Measurements from ENCODE around the gene SERPINE1. TPM values are rescaled to one million over a fixed set of nuclear protein-coding genes. Genes with fewer than 3 reads are reported as not detected.

SERPINE1 gene
- total and polyA plus RNA-seq, 3 experiments from 2014 or later = 0.31 to 0.44 TPM; not detected in 1

DNA sequence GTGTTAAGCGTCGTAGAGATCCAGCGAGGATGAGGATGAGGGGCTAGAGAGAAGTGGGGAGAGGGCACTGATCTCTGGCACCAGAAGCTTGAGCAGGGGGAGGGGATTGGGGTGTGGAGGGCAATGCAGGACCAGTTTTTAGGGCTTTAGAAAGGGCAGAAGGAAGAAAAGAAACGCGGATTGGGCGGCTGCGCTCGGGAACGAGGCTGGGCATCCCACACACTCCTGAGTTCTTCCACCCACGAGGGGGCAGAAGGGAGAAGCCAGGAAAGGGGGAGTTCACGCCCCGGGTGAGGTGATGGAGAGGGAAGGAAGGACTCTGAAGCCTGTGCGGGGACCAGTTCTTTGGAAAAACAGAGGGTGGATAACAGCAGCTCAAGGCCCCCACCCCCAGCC lies 44.5 kb downstream of the SERPINE1 start:
- Mint-ChIP-seq H3K4me3 (peak overlapping the region in 5 of 7 donors; percentile 15 to 57 (median 37)), H3K27ac (peak overlapping the region in 1 of 8 donors; percentile 41), H3K4me1 (peaks cover 41 to 66% (median 41%) of the 10 kb centered on the region in 3 donors), H3K36me3 (no peaks in the 10 kb centered on the region), H3K9me3 (peaks cover 0 to 3% (median 0%) of the 10 kb centered on the region in 5 donors), H3K27me3 (peaks cover 85 to 87% of the 10 kb centered on the region in 2 donors)
- Histone ChIP-seq H3K27ac (ENCODE audit: low read depth, low read length) (no peak overlapping the region), H3K4me1 (ENCODE audit: insufficient read depth, low read length) (peaks cover 57% of the 10 kb centered on the region), H3K9me3 (ENCODE audit: low read length) (no peaks in the 10 kb centered on the region), H3K4me3 (ENCODE audit: low read length) (no peak overlapping the region), H3K27me3 (ENCODE audit: insufficient read depth, low read length, poor library complexity, severe bottlenecking) (peaks cover 95% of the 10 kb centered on the region), H3K36me3 (ENCODE audit: insufficient read depth, low read length) (no peaks in the 10 kb centered on the region)
- DNase-seq = no peak
- POLR2A ChIA-PET = no interaction called here
- CTCF ChIA-PET = interaction anchor here (0.8 to 3.1 kb wide), 8 partner anchors 11 to 111 kb away, joined by 3 to 38 read pairs (median 4); no protein-coding TSS in a partner anchor

DNA sequence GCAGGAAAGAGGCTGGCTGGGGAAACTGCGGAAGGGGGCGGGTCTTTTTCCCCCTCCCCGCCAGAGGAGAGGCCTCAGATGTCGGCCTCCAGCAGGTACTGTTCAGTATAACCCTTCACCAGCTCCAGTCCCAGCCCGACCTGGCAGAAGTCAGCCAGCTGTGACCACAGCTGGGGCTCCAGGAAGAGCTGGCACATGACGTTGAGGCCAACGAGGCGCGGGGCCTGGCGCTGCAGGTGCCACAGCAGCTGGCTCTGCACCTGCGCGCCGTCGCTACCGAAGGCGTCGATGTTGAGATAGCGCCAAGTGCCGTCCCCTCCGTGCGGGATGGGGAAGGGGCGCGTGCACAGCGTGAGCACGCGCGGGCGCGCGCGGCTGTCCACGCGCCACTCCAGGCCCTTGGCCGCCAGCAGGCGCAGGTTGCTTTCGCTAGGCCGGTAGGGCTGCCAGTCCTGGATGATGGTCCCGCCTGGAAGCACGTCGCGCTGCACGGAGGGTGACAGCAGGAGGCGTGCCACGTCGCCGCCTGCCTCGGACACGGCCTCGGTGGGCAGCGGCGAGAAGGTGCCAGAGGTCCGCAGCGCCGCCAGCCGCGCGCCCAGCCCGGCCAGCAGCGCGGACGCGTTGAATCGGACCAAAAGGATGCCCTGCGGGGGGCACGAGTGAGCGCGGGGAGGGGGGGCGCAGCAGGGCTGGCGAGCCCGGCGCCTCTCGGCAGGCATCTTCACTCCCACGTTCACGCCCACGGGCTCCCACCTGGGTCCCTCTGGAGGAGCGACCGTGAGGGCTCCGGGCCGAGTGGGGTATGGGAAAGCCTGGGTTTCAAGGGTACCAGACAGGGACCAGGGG lies 45.3 kb downstream of the SERPINE1 start:
- H3K36me3 Mint-ChIP-seq = no peaks in the 10 kb centered on the region
- no peak overlapping the region for H3K27ac ChIP-seq (ENCODE audit: low read depth, low read length)
- peak overlapping the region in 4 of 7 donors; percentile 15 to 57 (median 46) for H3K4me3 Mint-ChIP-seq
- peaks cover 0 to 3% (median 0%) of the 10 kb centered on the region in 5 donors for H3K9me3 Mint-ChIP-seq
- peaks cover 57% of the 10 kb centered on the region for H3K4me1 ChIP-seq (ENCODE audit: insufficient read depth, low read length)
- no peak overlapping the region for H3K27ac Mint-ChIP-seq
- H3K9me3 ChIP-seq (ENCODE audit: low read length) = no peaks in the 10 kb centered on the region
- no peak overlapping the region for H3K4me3 ChIP-seq (ENCODE audit: low read length)
- H3K4me1 Mint-ChIP-seq = peaks cover 38 to 61% (median 41%) of the 10 kb centered on the region in 3 donors
- ChIA-PET CTCF (interaction anchor here (0.8 to 3.1 kb wide), 5 partner anchors 18 to 111 kb away, joined by 3 to 38 read pairs (median 5); no protein-coding TSS in a partner anchor), POLR2A (interaction anchor here (0.6 kb wide), 1 partner anchor 14 kb away, joined by 9 read pairs; no protein-coding TSS in a partner anchor)
- H3K27me3 Mint-ChIP-seq = peaks cover 86 to 90% of the 10 kb centered on the region in 2 donors
- no peaks in the 10 kb centered on the region for H3K36me3 ChIP-seq (ENCODE audit: insufficient read depth, low read length)
- DNase-seq = no peak
- H3K27me3 ChIP-seq (ENCODE audit: insufficient read depth, low read length, poor library complexity, severe bottlenecking) = peaks cover 97% of the 10 kb centered on the region

GRCh38 chr7:101172854-101173751 lies 46.2 kb downstream of the SERPINE1 start:
- ChIA-PET POLR2A (interaction anchor here (0.6 to 1.0 kb wide), 2 partner anchors 9 to 13 kb away, joined by 5 to 9 read pairs; no protein-coding TSS in a partner anchor), CTCF (interaction anchor here (1.0 to 2.9 kb wide), 6 partner anchors 10 to 44 kb away, joined by 3 to 14 read pairs (median 4); partner anchors contain the start of genes PLOD3 and ZNHIT1)
- peaks cover 36 to 58% (median 41%) of the 10 kb centered on the region in 3 donors for H3K4me1 Mint-ChIP-seq
- Histone ChIP-seq H3K27me3 (ENCODE audit: insufficient read depth, low read length, poor library complexity, severe bottlenecking) (peaks cover 97% of the 10 kb centered on the region), H3K4me1 (ENCODE audit: insufficient read depth, low read length) (peaks cover 57% of the 10 kb centered on the region), H3K9me3 (ENCODE audit: low read length) (no peaks in the 10 kb centered on the region), H3K36me3 (ENCODE audit: insufficient read depth, low read length) (no peaks in the 10 kb centered on the region), H3K4me3 (ENCODE audit: low read length) (no peak overlapping the region), H3K27ac (ENCODE audit: low read depth, low read length) (no peak overlapping the region)
- H3K36me3 Mint-ChIP-seq = no peaks in the 10 kb centered on the region
- no peak for DNase-seq
- H3K9me3 Mint-ChIP-seq = peaks cover 0 to 3% (median 0%) of the 10 kb centered on the region in 5 donors
- H3K27ac Mint-ChIP-seq = no peak overlapping the region
- peaks cover 86 to 90% of the 10 kb centered on the region in 2 donors for H3K27me3 Mint-ChIP-seq
- H3K4me3 Mint-ChIP-seq = peak overlapping the region in 5 of 7 donors; percentile 23 to 82 (median 44)

DNA sequence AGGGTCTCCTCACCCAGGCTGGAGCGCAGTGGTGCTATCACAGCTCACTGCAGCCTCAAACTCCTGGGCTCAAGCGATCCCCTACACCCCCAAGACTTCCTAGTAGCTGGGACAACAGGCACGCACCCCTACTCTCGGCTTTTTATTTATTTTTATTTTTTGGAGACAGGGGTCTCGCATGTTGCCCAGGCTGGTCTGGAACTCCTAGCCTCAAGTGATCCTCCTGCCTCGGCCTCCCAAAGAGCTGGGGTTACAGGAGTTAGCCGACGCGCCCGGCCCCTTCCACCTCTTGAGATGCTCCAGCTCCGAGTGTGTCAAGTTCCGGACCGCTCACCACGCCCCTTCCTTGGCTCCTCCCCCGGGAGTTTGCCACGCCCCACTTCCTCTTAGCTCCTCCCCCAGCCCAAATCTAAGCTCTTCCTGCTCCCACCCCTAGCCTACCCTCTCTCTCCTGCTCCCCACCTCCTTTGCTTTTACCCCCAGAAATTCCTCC lies 46.9 kb downstream of the SERPINE1 start:
- Mint-ChIP-seq H3K4me3 (peak overlapping the region in 6 of 7 donors; percentile 63 to 86 (median 72)), H3K9me3 (peaks cover 0 to 3% (median 0%) of the 10 kb centered on the region in 5 donors), H3K27me3 (peaks cover 84 to 88% of the 10 kb centered on the region in 2 donors), H3K27ac (peak overlapping the region in 2 of 8 donors; percentile 24 to 42), H3K36me3 (no peaks in the 10 kb centered on the region), H3K4me1 (peaks cover 34 to 53% (median 37%) of the 10 kb centered on the region in 3 donors)
- no peak overlapping the region for H3K27ac ChIP-seq (ENCODE audit: low read depth, low read length)
- CTCF ChIA-PET = interaction anchor here (1.0 to 2.9 kb wide), 7 partner anchors 10 to 44 kb away, joined by 3 to 14 read pairs (median 4); partner anchors contain the start of genes PLOD3 and ZNHIT1
- POLR2A ChIA-PET = interaction anchor here (1.0 kb wide), 1 partner anchor 9 kb away, joined by 5 read pairs; no protein-coding TSS in a partner anchor
- peaks cover 93% of the 10 kb centered on the region for H3K27me3 ChIP-seq (ENCODE audit: insufficient read depth, low read length, poor library complexity, severe bottlenecking)
- H3K36me3 ChIP-seq (ENCODE audit: insufficient read depth, low read length) = no peaks in the 10 kb centered on the region
- peak; percentile 37 to 71 (median 60) for DNase-seq
- no peak overlapping the region for H3K4me3 ChIP-seq (ENCODE audit: low read length)
- no peaks in the 10 kb centered on the region for H3K9me3 ChIP-seq (ENCODE audit: low read length)
- H3K4me1 ChIP-seq (ENCODE audit: insufficient read depth, low read length) = peaks cover 57% of the 10 kb centered on the region

- Histone ChIP-seq H3K4me3 (ENCODE audit: low read length) (no peak overlapping the region), H3K4me1 (ENCODE audit: insufficient read depth, low read length) (peaks cover 53% of the 10 kb centered on the region), H3K27me3 (ENCODE audit: insufficient read depth, low read length, poor library complexity, severe bottlenecking) (peaks cover 90% of the 10 kb centered on the region), H3K36me3 (ENCODE audit: insufficient read depth, low read length) (no peaks in the 10 kb centered on the region), H3K9me3 (ENCODE audit: low read length) (no peaks in the 10 kb centered on the region), H3K27ac (ENCODE audit: low read depth, low read length) (no peak overlapping the region)
- no peaks in the 10 kb centered on the region for H3K36me3 Mint-ChIP-seq
- CTCF ChIA-PET = interaction anchor here (1.0 to 2.9 kb wide), 6 partner anchors 9 to 43 kb away, joined by 3 to 14 read pairs (median 4); partner anchors contain the start of genes PLOD3 and ZNHIT1
- POLR2A ChIA-PET = interaction anchor here (1.0 kb wide), 1 partner anchor 10 kb away, joined by 5 read pairs; no protein-coding TSS in a partner anchor
- H3K27ac Mint-ChIP-seq = peak overlapping the region in 3 of 8 donors; percentile 24 to 64 (median 42)
- peaks cover 0 to 3% (median 0%) of the 10 kb centered on the region in 5 donors for H3K9me3 Mint-ChIP-seq
- H3K4me3 Mint-ChIP-seq = peak overlapping the region; percentile 37 to 86 (median 71)
- no peak for DNase-seq
- peaks cover 85 to 88% of the 10 kb centered on the region in 2 donors for H3K27me3 Mint-ChIP-seq
- peaks cover 34 to 54% (median 37%) of the 10 kb centered on the region in 3 donors for H3K4me1 Mint-ChIP-seq
These were observed 47.5 kb downstream of the SERPINE1 start for GRCh38 chr7:101174322-101174854.

DNA sequence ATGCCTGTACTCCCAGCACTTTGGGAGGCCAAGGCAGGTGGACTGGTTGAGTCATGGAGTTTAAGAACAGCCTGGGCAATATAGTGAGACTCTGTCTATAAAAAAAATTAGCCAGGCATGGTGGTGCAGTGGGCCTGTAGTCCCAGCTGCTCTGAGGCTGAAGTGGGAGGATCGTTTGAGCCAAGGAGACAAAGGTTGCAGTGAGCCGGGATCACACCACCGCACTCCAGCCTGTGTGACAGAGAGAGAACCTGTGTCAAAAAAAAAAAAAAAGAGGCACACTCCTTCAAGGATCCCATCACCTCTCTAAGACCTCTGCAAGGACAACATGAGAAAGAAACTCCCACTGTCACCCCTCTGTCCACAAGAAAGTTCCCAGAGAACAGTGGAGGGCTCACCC lies 48.8 kb downstream of the SERPINE1 start:
- Histone ChIP-seq H3K9me3 (ENCODE audit: low read length) (no peaks in the 10 kb centered on the region), H3K27ac (ENCODE audit: low read depth, low read length) (no peak overlapping the region), H3K36me3 (ENCODE audit: insufficient read depth, low read length) (no peaks in the 10 kb centered on the region), H3K4me3 (ENCODE audit: low read length) (no peak overlapping the region), H3K27me3 (ENCODE audit: insufficient read depth, low read length, poor library complexity, severe bottlenecking) (peaks cover 80% of the 10 kb centered on the region), H3K4me1 (ENCODE audit: insufficient read depth, low read length) (peaks cover 40% of the 10 kb centered on the region)
- Mint-ChIP-seq H3K4me1 (peaks cover 24 to 45% (median 31%) of the 10 kb centered on the region in 3 donors), H3K4me3 (no peak overlapping the region), H3K9me3 (peaks cover 0 to 3% (median 0%) of the 10 kb centered on the region in 5 donors), H3K27ac (peak overlapping the region in 1 of 8 donors; percentile 64), H3K36me3 (no peaks in the 10 kb centered on the region), H3K27me3 (peaks cover 76 to 85% of the 10 kb centered on the region in 2 donors)
- ChIA-PET CTCF (interaction anchor here (0.9 to 2.9 kb wide), 4 partner anchors 11 to 32 kb away, joined by 3 to 14 read pairs (median 6); no protein-coding TSS in a partner anchor), POLR2A (no interaction called here)
- no peak for DNase-seq

- Histone ChIP-seq H3K27me3 (ENCODE audit: insufficient read depth, low read length, poor library complexity, severe bottlenecking) (peaks cover 66% of the 10 kb centered on the region), H3K9me3 (ENCODE audit: low read length) (no peaks in the 10 kb centered on the region), H3K4me3 (ENCODE audit: low read length) (no peak overlapping the region), H3K36me3 (ENCODE audit: insufficient read depth, low read length) (no peaks in the 10 kb centered on the region), H3K4me1 (ENCODE audit: insufficient read depth, low read length) (peaks cover 20% of the 10 kb centered on the region), H3K27ac (ENCODE audit: low read depth, low read length) (no peak overlapping the region)
- CTCF ChIA-PET = interaction anchor here (0.8 to 1.0 kb wide), 2 partner anchors 14 to 33 kb away, joined by 3 to 4 read pairs; no protein-coding TSS in a partner anchor
- no peak for DNase-seq
- Mint-ChIP-seq H3K36me3 (no peaks in the 10 kb centered on the region), H3K27me3 (peaks cover 75 to 83% of the 10 kb centered on the region in 2 donors), H3K27ac (no peak overlapping the region), H3K4me3 (no peak overlapping the region), H3K9me3 (peaks cover 0 to 3% (median 0%) of the 10 kb centered on the region in 5 donors), H3K4me1 (peaks cover 16 to 35% (median 20%) of the 10 kb centered on the region in 3 donors)
- POLR2A ChIA-PET = no interaction called here
These were observed 50.7 kb downstream of the SERPINE1 start for GRCh38 chr7:101177644-101178043.
